ENCODE measurements around the gene ATP8B2.
"Not testable (repeated sequence)": the region's sequence is repeated elsewhere in the genome, so short reads cannot be mapped to it uniquely, and the experiment has no call there.

The ATP8B2 gene

DNA sequence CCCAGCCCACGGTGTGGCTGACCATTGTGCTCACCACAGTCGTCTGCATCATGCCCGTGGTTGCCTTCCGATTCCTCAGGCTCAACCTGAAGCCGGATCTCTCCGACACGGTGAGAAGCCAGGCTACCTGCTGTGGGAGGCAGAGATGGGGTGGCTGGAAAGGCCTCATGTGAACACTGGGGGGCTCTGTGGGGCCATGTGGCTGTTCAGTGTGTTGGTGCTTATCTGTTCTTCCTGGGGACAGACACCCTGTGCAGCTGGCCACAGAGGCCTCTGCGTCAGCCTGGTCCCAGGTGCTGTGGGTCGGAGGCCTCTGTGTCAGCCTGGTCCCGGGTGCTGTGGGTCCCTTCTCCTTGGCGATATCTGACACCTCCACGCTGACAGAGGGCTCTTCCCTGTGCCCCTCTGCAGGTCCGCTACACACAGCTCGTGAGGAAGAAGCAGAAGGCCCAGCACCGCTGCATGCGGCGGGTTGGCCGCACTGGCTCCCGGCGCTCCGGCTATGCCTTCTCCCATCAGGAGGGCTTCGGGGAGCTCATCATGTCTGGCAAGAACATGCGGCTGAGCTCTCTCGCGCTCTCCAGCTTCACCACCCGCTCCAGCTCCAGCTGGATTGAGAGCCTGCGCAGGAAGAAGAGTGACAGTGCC, 23.2 kb downstream of the ATP8B2 start:
- DNase-seq, result no peak

DNA sequence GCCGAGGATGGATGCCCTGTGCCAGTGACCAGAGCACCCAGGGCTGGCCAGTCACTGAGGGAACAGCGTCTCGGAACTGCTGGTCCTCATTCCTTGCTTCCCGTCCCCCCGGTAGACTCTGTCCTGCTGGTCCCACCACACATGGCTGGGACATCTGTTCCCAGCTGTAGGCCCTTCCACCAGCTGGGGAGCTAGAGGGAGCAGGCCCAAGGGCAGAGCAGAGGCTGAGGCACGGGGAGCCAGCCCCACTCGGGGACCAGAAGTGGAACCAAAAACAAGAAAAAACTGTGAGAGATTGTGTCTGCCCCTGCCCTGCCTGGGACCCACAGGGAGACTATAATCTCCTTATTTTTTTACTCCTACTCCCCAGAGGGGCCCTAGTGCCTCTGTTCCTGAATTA, 23.8 kb downstream of the ATP8B2 start:
- DNase-seq, result no peak

GRCh38 chr1:154350383-154350782, 25.1 kb downstream of the ATP8B2 start:
- DNase-seq, result no peak

GRCh38 chr1:154351363-154352068, 26.2 kb downstream of the ATP8B2 start:
- DNase-seq, result no peak

GRCh38 chr1:154352245-154352580, 26.9 kb downstream of the ATP8B2 start:
- DNase-seq, result no peak

DNA sequence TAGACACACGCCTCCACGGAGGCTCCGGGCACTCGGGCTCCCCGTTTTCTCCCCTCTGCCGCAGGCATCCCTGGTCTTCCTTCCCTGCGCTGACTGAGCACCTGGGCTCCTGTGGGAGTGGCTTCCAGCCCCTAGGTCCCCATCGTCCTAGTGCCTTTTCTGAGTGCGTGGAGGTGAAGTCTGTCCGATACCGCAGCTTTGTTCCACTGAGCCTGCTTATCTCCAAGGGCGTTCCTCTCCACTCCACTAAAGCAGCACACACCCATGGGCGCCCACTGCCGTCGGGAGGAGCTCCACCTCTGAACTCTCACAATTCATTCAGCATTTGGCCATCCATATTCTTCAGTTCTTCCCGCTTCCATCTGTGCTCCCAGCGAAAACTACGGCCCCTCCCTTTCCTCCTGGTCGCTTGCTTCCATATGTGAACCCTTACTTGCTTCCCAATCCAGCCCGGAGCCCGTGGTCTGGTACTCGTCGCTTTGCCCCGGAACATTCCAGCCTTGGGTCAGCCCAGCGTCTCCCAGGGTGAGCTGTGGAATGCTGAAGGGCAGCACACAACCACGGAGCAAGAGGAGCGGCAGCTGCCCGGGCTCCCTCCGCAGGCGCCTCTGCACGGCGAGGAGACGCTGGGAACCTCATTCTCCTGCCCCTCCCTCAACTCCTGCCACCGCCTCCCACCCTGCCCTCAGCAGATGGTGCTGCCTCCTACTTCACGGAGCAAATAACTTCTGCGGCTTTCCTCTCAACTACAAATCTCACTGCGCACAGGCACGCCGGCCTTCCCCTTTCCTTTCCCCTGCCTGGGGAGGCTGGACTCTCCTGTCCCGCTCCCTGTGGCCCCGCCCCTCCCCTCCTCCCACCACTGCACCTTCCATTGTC, 27.5 kb downstream of the ATP8B2 start:
- no peak for DNase-seq

DNA sequence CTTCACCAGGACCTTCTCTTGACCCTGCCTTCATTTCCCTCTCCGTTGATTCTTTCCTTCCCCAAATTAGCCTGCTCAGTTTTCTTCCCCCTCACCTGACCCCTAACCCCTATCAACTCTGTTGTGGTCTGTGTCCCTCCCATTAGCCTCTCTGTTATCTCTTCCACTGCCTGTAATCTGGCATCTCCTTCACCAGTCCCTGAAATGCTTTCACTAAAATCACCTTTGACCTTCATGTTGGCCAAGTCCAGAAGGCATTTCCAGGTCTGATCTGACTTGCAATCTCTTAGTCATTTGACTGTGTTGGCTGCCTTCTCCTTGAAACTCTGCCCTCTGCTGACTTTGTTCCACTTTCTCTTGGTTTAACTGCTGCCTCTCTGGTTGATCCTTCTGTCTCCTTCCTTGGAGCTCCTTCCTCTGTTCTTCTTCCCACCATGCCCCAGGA, 28.2 kb downstream of the ATP8B2 start:
- DNase-seq, result no peak

GRCh38 chr1:154353966-154354365, 28.6 kb downstream of the ATP8B2 start:
- DNase-seq, result no peak

DNA sequence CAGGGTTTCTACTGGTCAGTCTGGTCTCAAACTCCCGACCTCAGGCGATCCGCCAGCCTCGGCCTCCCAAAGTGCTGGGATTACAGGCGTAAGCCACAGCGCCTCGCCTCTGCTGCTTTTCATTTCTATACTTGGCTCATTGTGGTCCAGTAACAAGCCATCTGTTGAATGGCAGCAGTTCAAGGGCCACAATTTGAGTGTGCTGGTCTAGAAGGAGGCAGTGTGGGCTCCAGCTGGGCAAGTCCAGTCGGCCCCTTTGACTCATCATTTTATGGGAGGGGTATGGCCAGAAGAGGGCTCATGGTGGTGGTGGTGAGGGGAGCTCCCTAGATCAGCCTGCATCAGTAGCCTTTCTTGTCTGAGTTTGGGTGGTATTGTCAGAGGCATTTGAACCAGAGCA, 33.2 kb downstream of the ATP8B2 start:
- no peak for DNase-seq

DNA sequence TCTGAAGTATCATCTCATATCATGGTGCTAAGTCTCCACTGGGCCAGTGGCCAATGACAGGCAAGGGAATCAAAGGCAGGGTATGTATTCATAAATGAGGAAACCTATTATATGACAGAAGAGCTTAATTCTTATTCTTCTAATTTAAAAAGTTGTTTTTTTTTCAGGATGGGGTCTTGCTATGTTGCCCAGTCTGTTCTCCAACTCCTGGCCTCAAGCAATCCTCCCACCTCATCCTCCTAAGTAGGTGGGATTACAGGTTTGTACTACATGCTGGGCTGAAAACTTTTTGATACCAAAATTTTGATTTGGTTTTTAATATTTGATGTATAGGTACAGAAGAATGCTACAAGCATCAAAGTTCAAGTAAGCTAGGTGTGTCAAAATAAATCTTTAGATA, 35.0 kb downstream of the ATP8B2 start:
- no peak for DNase-seq

DNA sequence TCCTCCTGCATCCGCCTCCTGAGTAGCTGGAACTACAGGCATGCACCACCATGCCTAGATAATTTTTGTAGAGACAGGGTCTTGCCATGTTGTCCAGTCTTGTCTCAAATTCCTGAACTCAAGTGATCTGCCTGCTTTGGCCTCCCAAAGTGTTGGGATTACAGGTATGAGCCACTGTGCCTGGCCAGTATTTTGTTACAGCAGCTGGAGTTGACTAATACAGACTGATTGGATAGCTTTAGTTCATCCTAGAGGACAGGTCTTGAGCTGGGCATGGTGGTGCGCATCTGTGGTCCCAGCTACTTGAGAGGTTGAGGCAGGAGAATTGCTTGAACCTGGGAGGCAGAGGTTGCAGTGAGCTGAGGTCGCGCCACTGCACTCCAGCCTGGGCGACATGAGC, 35.6 kb downstream of the ATP8B2 start:
- DNase-seq, result not testable (repeated sequence)

- DNase-seq, result no peak
These were observed 36.0 kb downstream of the ATP8B2 start for GRCh38 chr1:154361357-154361756.

DNA sequence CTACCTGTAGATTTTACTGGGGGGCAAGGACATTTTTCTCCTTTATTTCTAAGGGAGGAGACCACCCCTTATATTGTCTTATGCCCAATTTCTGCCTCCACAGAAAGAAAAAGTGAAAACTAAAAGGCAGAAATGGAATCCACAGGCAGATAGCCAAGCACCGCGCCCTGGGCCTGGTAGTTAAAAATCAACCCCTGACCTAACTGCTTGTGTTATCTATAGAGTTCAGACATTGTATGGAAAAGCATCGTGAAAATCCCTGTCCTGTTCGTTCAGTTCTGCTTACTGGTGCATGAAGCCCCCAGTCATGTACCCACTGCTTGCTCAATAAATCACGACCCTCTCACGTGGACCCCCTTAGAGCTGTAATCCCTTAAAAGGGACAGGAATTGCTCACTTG, 46.1 kb downstream of the ATP8B2 start:
- DNase-seq, result no peak

- not testable (repeated sequence) for DNase-seq
These were observed 48.5 kb downstream of the ATP8B2 start for GRCh38 chr1:154373777-154374357.

DNA sequence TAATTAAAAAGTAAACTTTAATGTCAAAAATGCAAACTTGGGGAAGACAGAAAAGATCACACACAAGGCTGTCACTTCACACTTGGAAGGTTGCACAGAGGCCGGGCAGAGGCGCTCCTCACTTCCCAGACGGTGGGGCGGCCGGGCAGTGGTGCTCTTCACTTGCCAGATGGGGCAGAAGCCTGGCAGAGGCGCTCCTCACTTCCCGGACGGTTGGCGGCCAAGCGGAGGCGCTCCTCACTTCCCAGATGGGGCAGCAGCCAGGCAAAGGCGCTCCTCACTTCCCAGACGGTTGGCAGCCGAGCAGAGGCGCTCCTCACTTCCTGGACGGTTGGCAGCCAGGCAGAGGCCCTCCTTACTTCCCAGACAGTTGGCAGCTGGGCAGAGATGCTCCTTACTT, 54.0 kb downstream of the ATP8B2 start:
- no peak for DNase-seq

GRCh38 chr1:154384650-154385489, 59.5 kb downstream of the ATP8B2 start:
- DNase-seq, result no peak

GRCh38 chr1:154386643-154387352, 61.5 kb downstream of the ATP8B2 start:
- DNase-seq, result peak; percentile 32 to 70 (median 50)

- DNase-seq, result no peak
These were observed 65.9 kb downstream of the ATP8B2 start for GRCh38 chr1:154391086-154391770.

DNA sequence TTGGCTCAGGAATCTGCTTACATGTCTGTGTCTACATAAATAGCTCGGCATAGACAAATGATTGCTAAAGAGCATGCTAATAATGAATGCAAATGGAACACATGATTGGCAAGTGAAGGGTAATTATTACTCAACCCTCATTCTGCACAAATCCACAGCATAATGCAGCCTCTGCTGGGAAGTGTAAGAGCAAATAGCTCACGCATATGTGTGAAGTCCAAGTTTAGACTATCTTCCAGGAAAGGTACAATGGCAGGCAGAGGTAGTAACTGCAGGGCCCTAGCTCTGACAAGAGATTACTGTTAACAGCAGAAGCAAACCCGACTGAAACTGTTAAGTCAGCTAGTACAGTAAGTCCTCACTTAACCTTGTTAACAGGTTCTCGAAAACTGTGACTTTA, 72.8 kb downstream of the ATP8B2 start:
- DNase-seq, result no peak

GRCh38 chr1:154398678-154399077, 73.4 kb downstream of the ATP8B2 start:
- no peak for DNase-seq

GRCh38 chr1:154400381-154400801, 75.1 kb downstream of the ATP8B2 start:
- DNase-seq, result no peak
